Endodermal cell (in vitro differentiated cells): ENCODE results near the gene SRSF1. TPM values are rescaled to one million over a fixed set of nuclear protein-coding genes. Genes with fewer than 3 reads are reported as not detected.

Source experiments
- DNase-seq: peaks from one replicate; pipeline ENCODE4 v3.0.0-alpha.2; 2017
- H3K27ac ChIP-seq: 2 replicates; pipeline ENCODE4 v1.5.1; 2013; ENCODE audit warnings: mild to moderate bottlenecking, low read depth, low read length, moderate library complexity
- H3K27me3 ChIP-seq: 2 replicates; pipeline ENCODE4 v1.6.1; 2013; ENCODE audit warnings: mild to moderate bottlenecking, low read length, moderate library complexity; ENCODE audit not compliant: insufficient read depth, control insufficient read depth, poor library complexity, severe bottlenecking
- H3K36me3 ChIP-seq: 2 replicates; pipeline ENCODE4 v1.7.0; 2013; ENCODE audit warnings: mild to moderate bottlenecking, low read length, moderate library complexity; ENCODE audit not compliant: control insufficient read depth, insufficient read depth
- H3K4me1 ChIP-seq: one replicate; pipeline ENCODE4 v1.7.0; 2013; ENCODE audit warnings: low read length; ENCODE audit not compliant: control insufficient read depth, insufficient read depth
- H3K4me3 ChIP-seq: 2 replicates; pipeline ENCODE4 v1.5.1; 2013; ENCODE audit warnings: mild to moderate bottlenecking, low read length, moderate library complexity
- H3K9ac ChIP-seq: 2 replicates; pipeline ENCODE4 v1.6.1; 2013; ENCODE audit warnings: mild to moderate bottlenecking, low read length, moderate library complexity; ENCODE audit not compliant: poor library complexity, severe bottlenecking; ENCODE audit errors: extremely low read depth
- H3K9me3 ChIP-seq: 2 replicates; pipeline ENCODE4 v1.6.1; 2013; ENCODE audit warnings: mild to moderate bottlenecking, low read length, moderate library complexity; ENCODE audit not compliant: control insufficient read depth
- H3K27ac Mint-ChIP-seq: 2 replicates; pipeline ENCODE4 v1.8.0; 2020; ENCODE audit warnings: mixed read lengths
- H3K27me3 Mint-ChIP-seq: 2 replicates; pipeline ENCODE4 v1.8.0; 2021; ENCODE audit warnings: mild to moderate bottlenecking, mixed read lengths; ENCODE audit not compliant: insufficient read depth
- H3K36me3 Mint-ChIP-seq: 2 replicates; pipeline ENCODE4 v1.8.0; 2020; ENCODE audit warnings: low read depth, mixed read lengths
- H3K4me1 Mint-ChIP-seq: 2 replicates; pipeline ENCODE4 v1.8.0; 2020; ENCODE audit warnings: mixed read lengths
- H3K4me3 Mint-ChIP-seq: 2 replicates; pipeline ENCODE4 v1.8.0; 2020; ENCODE audit warnings: mild to moderate bottlenecking, moderate library complexity, mixed read lengths
- H3K9me3 Mint-ChIP-seq: 2 replicates; pipeline ENCODE4 v1.8.0; 2020; ENCODE audit warnings: mild to moderate bottlenecking, mixed read lengths
- CTCF ChIP-seq: fragments of 200-600 bp; sonication (generic); conservative IDR thresholded peaks from 2 replicates; pipeline ENCODE4 v1.5.0; 2021; ENCODE audit warnings: antibody characterized with exemption, mild to moderate bottlenecking
- WGBS, 2 experiments: methylation state at CpG; one replicate each; pipeline versions ENCODE4 v1.1.5 to v1.1.7; 2013; ENCODE audit warnings: missing lambda C conversion rate in 2 of 2, mixed read lengths in 1 of 2; ENCODE audit not compliant: insufficient coverage in 1 of 2, insufficient read length in 1 of 2; 5-methylcytosine and 5-hydroxymethylcytosine counted together
- total RNA-seq, 2 donors: library from RNA; stranded (reverse); fragmentation: NEBNext Ultra II Directional in 1 of 2; extraction: Animal tissue kit (Norgen Biotek cat#: 25700) in 1 of 2; gene quantifications; 2 replicates in 1 of 2; 3 replicates in 1 of 2; pipeline ENCODE4 v1.2.1, GENCODE V29; 2021

SRSF1 gene
- total RNA-seq, 2 donors from 2014 or later, result 339 to 361 TPM

- H3K27ac Mint-ChIP-seq, result no peak overlapping the region
- no peak for TF ChIP-seq CTCF
- H3K9ac ChIP-seq, result no peak overlapping the region
- H3K27me3 Mint-ChIP-seq, result no peaks in the 10 kb centered on the region
- H3K4me1 Mint-ChIP-seq, result peaks cover 57% of the 10 kb centered on the region
- no peak overlapping the region for H3K4me3 Mint-ChIP-seq
- no peaks in the 10 kb centered on the region for H3K9me3 Mint-ChIP-seq
- no peak overlapping the region for H3K27ac ChIP-seq
- H3K4me1 ChIP-seq, result peaks cover 14% of the 10 kb centered on the region
- peaks cover 2% of the 10 kb centered on the region for H3K36me3 ChIP-seq
- H3K27me3 ChIP-seq, result no peaks in the 10 kb centered on the region
- H3K9me3 ChIP-seq, result no peaks in the 10 kb centered on the region
- H3K4me3 ChIP-seq, result no peak overlapping the region
- DNase-seq, result no peak
- peaks cover 1% of the 10 kb centered on the region for H3K36me3 Mint-ChIP-seq
These were observed 15.5 kb downstream of the SRSF1 start for GRCh38 chr17:57991537-57991936.

GRCh38 chr17:57990037-57990436 is 17.0 kb downstream of the SRSF1 start:
- Mint-ChIP-seq H3K4me3 (no peak overlapping the region), H3K27ac (no peak overlapping the region), H3K9me3 (no peaks in the 10 kb centered on the region), H3K36me3 (peaks cover 1% of the 10 kb centered on the region), H3K4me1 (peaks cover 60% of the 10 kb centered on the region), H3K27me3 (no peaks in the 10 kb centered on the region)
- Histone ChIP-seq H3K9me3 (no peaks in the 10 kb centered on the region), H3K27me3 (no peaks in the 10 kb centered on the region), H3K4me3 (no peak overlapping the region), H3K9ac (no peak overlapping the region), H3K27ac (no peak overlapping the region), H3K4me1 (peaks cover 18% of the 10 kb centered on the region), H3K36me3 (no peaks in the 10 kb centered on the region)
- 83 to 100% methylated on average over 2 of the region's 2 CpGs for WGBS, 2 experiments
- DNase-seq, result no peak
- TF ChIP-seq CTCF, result no peak

GRCh38 chr17:57988301-57989250 is 18.5 kb downstream of the SRSF1 start:
- peak overlapping the region; percentile 91 for H3K4me3 Mint-ChIP-seq
- WGBS, 2 experiments, result 9 to 13% methylated on average over 18 to 53 of the region's 54 CpGs
- Histone ChIP-seq H3K36me3 (peaks cover 13% of the 10 kb centered on the region), H3K4me1 (peaks cover 20% of the 10 kb centered on the region), H3K27me3 (no peaks in the 10 kb centered on the region), H3K27ac (peak overlapping the region; percentile 95), H3K9me3 (no peaks in the 10 kb centered on the region), H3K4me3 (peak overlapping the region; percentile 71), H3K9ac (peak overlapping the region; percentile 28)
- DNase-seq, result peak; percentile 91
- no peaks in the 10 kb centered on the region for H3K9me3 Mint-ChIP-seq
- H3K27me3 Mint-ChIP-seq, result no peaks in the 10 kb centered on the region
- peaks cover 62% of the 10 kb centered on the region for H3K4me1 Mint-ChIP-seq
- peaks cover 9% of the 10 kb centered on the region for H3K36me3 Mint-ChIP-seq
- no peak for TF ChIP-seq CTCF
- peak overlapping the region; percentile 80 for H3K27ac Mint-ChIP-seq
